Neural cell (in vitro differentiated cells): ENCODE measurements around the gene SPCS1.

Experiments
- CTCF ChIP-seq: fragments of 450-650 bp; IDR thresholded peaks from 2 replicates; pipeline ENCODE4 v1.5.1; 2014; ENCODE audit warnings: antibody characterized with exemption, mild to moderate bottlenecking, moderate library complexity; ENCODE audit not compliant: poor library complexity, severe bottlenecking
- EP300 ChIP-seq: fragments of 450-650 bp; conservative IDR thresholded peaks from 2 replicates; pipeline ENCODE4 v1.6.1; 2014; ENCODE audit warnings: antibody characterized with exemption, mild to moderate bottlenecking, moderate library complexity; ENCODE audit not compliant: poor library complexity, severe bottlenecking
- EZH2 ChIP-seq: fragments of 200-600, 300-800 bp; shearing (Covaris generic), sonication (generic); IDR thresholded peaks from 2 replicates; pipeline ENCODE4 v1.6.1; 2014; ENCODE audit warnings: antibody characterized with exemption, low read length, borderline replicate concordance, mild to moderate bottlenecking; ENCODE audit not compliant: insufficient read depth, poor library complexity, severe bottlenecking
- MXI1 ChIP-seq: fragments of 450-650 bp; conservative IDR thresholded peaks from 2 replicates; pipeline ENCODE4 v1.6.1; 2014; ENCODE audit warnings: antibody characterized with exemption, mild to moderate bottlenecking; ENCODE audit not compliant: poor library complexity, severe bottlenecking
- POLR2AphosphoS5 ChIP-seq: IDR thresholded peaks from 2 replicates; pipeline ENCODE4 v1.6.1; 2012
- RAD21 ChIP-seq: fragments of 450-650 bp; conservative IDR thresholded peaks from 2 replicates; pipeline ENCODE4 v1.6.1; 2014; ENCODE audit warnings: antibody characterized with exemption, mild to moderate bottlenecking, moderate library complexity
- REST ChIP-seq: IDR thresholded peaks from 2 replicates; pipeline ENCODE4 v1.6.1; 2012; ENCODE audit warnings: borderline replicate concordance
- SMC3 ChIP-seq: fragments of 450-650 bp; conservative IDR thresholded peaks from 2 replicates; pipeline ENCODE4 v1.6.1; 2014; ENCODE audit warnings: antibody characterized with exemption, mild to moderate bottlenecking, moderate library complexity; ENCODE audit not compliant: poor library complexity

DNA sequence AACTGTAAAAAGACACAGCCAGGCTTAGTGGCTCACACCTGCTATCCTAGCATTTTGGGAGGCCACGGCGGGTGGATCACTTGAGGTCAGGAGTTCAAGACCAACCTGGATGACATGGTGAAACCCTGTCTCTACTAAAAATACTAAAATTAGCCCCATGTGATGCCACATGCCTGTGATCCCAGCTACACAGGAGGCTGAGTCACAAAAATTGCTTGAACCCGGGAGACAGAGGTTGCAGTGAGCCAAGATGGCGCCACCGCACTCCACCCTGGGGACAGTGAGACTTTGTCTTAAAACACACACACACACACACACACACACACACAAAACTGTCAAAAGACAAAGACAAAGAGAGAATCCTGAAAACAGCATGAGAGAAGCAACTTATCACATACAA, 18.0 kb downstream of the SPCS1 start:
- TF ChIP-seq CTCF (no peak), REST (no peak), POLR2AphosphoS5 (no peak), MXI1 (no peak), EZH2 (no peak), EP300 (no peak), RAD21 (no peak), SMC3 (no peak)
